HepG2 (cell line): Measurements from ENCODE around the gene ZSCAN2. TPM values are rescaled to one million over a fixed set of nuclear protein-coding genes. Genes with fewer than 3 reads are reported as not detected.

ENCODE experiments used
- ATAC-seq: fragments of 200-7000 bp; cut with Tn5 transposase; 3 replicates; pipeline ENCODE4 v1.9.1; 2020; ENCODE audit warnings: mild to moderate bottlenecking, moderate library complexity
- BruUV-seq: library from RNA; stranded (reverse); fragments of 400-500 nt; replicated peaks from 2 replicates; lab custom pipeline; 2021; lab: Mats Ljungman, UMichigan
- CTCF ChIA-PET: fragments of 300-600 bp; formaldehyde crosslinking; extraction: SDS; loops from one replicate; lab custom pipeline; 2021; ENCODE audit warnings: low total read pairs, inconsistent platforms, low intra/inter-chr PET ratio; lab: Yijun Ruan, JAX
- POLR2A ChIA-PET: fragments of 350-600 bp; sonication (Branson Sonifier 250); formaldehyde crosslinking; loops from one replicate; lab custom pipeline; 2020; ENCODE audit warnings: antibody characterized with exemption, inconsistent platforms; lab: Yijun Ruan, JAX
- DNase-seq: peaks from one replicate; pipeline ENCODE4 v3.0.0-alpha.2; 2015; ENCODE audit warnings: low spot score
- FAIRE-seq: peaks from 3 replicates; lab custom pipeline; 2011; peaks lifted over from hg19 to GRCh38; lab: Jason Lieb, UNC
- H2AFZ ChIP-seq: one replicate; pipeline ENCODE4 v1.6.1; 2011; ENCODE audit warnings: low read length, inconsistent platforms
- H3K27ac ChIP-seq: fragments of 300-600 bp; 3 replicates; pipeline ENCODE4 v1.8.0; 2011; ENCODE audit warnings: mixed run types, mild to moderate bottlenecking, mixed read lengths, low read length, inconsistent platforms; ENCODE audit not compliant: insufficient read depth; ENCODE audit errors: extremely low read length
- H3K27me3 ChIP-seq, 2 experiments: fragments of 200-600 bp in 1 of 2; 2 replicates in 1 of 2; 3 replicates in 1 of 2; pipeline versions ENCODE4 v1.6.0 to v1.8.0; 2011; ENCODE audit warnings: low read length in 2 of 2, mild to moderate bottlenecking in 2 of 2, moderate library complexity in 2 of 2, inconsistent platforms in 1 of 2; ENCODE audit not compliant: insufficient read depth in 2 of 2, control insufficient read depth in 1 of 2
- H3K36me3 ChIP-seq, 2 experiments: fragments of 200-600 bp in 1 of 2; replicated peaks in 1 of 2; 2 replicates in 1 of 2; 3 replicates in 1 of 2; pipeline versions ENCODE4 v1.5.1 to v1.8.0; 2011; ENCODE audit warnings: low read length in 2 of 2, inconsistent platforms in 1 of 2; ENCODE audit not compliant: insufficient read depth in 2 of 2, control insufficient read depth in 1 of 2
- H3K4me1 ChIP-seq: 2 replicates; pipeline ENCODE4 v1.5.1; 2012; ENCODE audit warnings: low read length, inconsistent platforms; ENCODE audit not compliant: insufficient read depth
- H3K4me2 ChIP-seq: 2 replicates; pipeline ENCODE4 v1.6.0; 2011; ENCODE audit warnings: low read depth, low read length, inconsistent platforms
- H3K4me3 ChIP-seq, 3 experiments: fragments of 200-600 bp in 1 of 3; sonication (generic), shearing (Covaris generic) in 1 of 3; replicated peaks in 1 of 3; 2 replicates each; pipeline ENCODE4 v1.5.1; 2011 to 2016; ENCODE audit warnings: low read length in 3 of 3, inconsistent platforms in 2 of 3, low read depth in 2 of 3, mild to moderate bottlenecking in 2 of 3, control low read depth in 1 of 3, mixed read lengths in 1 of 3; ENCODE audit not compliant: insufficient read depth in 1 of 3
- H3K79me2 ChIP-seq: one replicate; pipeline ENCODE4 v1.6.1; 2011; ENCODE audit warnings: low read length, inconsistent platforms; ENCODE audit not compliant: insufficient read depth
- H3K9ac ChIP-seq: 2 replicates; pipeline ENCODE4 v1.6.0; 2011; ENCODE audit warnings: mild to moderate bottlenecking, low read depth, low read length, inconsistent platforms; ENCODE audit not compliant: insufficient read depth
- H3K9me3 ChIP-seq: 2 replicates; pipeline ENCODE4 v1.5.1; 2012; ENCODE audit warnings: mild to moderate bottlenecking, low read length
- H4K20me1 ChIP-seq: 2 replicates; pipeline ENCODE4 v1.6.0; 2011; ENCODE audit warnings: inconsistent platforms, mild to moderate bottlenecking, low read length, moderate library complexity; ENCODE audit not compliant: insufficient read depth
- AGO2 ChIP-seq: fragments of 200-400 bp; formaldehyde crosslinking; optimal IDR thresholded peaks from 2 replicates; pipeline ENCODE3; 2017; ENCODE audit warnings: mild to moderate bottlenecking, low read depth, low read length, moderate library complexity
- CHD4 ChIP-seq: fragments of 200-600 bp; sonication (generic); IDR thresholded peaks from 2 replicates; pipeline ENCODE4 v1.7.0; 2017; ENCODE audit warnings: mild to moderate bottlenecking, low read length, borderline replicate concordance
- GMEB2 ChIP-seq: IDR thresholded peaks from 2 replicates; pipeline ENCODE4 v1.6.1; 2016; ENCODE audit warnings: missing biosample characterization, missing genetic modification reagents, low read depth
- HHEX ChIP-seq: IDR thresholded peaks from 2 replicates; pipeline ENCODE4 v1.6.1; 2016; ENCODE audit warnings: control low read depth
- MIER2 ChIP-seq: IDR thresholded peaks from 2 replicates; pipeline ENCODE4 v1.6.1; 2016; ENCODE audit warnings: missing biosample characterization, missing genetic modification reagents
- MYNN ChIP-seq: sonication (generic); formaldehyde crosslinking; IDR thresholded peaks from 2 replicates; pipeline ENCODE4 v1.4.0; 2020; ENCODE audit warnings: mild to moderate bottlenecking, low read depth, missing genetic modification reagents
- NR2F1 ChIP-seq, 2 experiments: fragments of 450-650 bp in 1 of 2; formaldehyde crosslinking in 1 of 2; IDR thresholded peaks; 2 replicates each; pipeline versions ENCODE4 v1.5.0 to v1.6.1; 2016 to 2020; ENCODE audit warnings: mild to moderate bottlenecking in 1 of 2, missing compliant biosample characterization in 1 of 2, missing genetic modification reagents in 1 of 2, moderate library complexity in 1 of 2
- PAXIP1 ChIP-seq: sonication (generic); formaldehyde crosslinking; conservative IDR thresholded peaks from 2 replicates; pipeline ENCODE4 v1.4.0; 2020; ENCODE audit warnings: mild to moderate bottlenecking, missing genetic modification reagents, moderate library complexity
- PHB2 ChIP-seq: fragments of 450-650 bp; IDR thresholded peaks from 2 replicates; pipeline ENCODE4 v1.6.1; 2018; ENCODE audit not compliant: partially characterized antibody
- RFX3 ChIP-seq: IDR thresholded peaks from 2 replicates; pipeline ENCODE4 v1.6.1; 2016; ENCODE audit warnings: missing biosample characterization, missing genetic modification reagents
- SRF ChIP-seq: IDR thresholded peaks from 2 replicates; pipeline ENCODE4 v1.6.1; 2011; ENCODE audit warnings: mild to moderate bottlenecking, low read depth, low read length, moderate library complexity
- ZBTB21 ChIP-seq: sonication (generic); formaldehyde crosslinking; IDR thresholded peaks from 2 replicates; pipeline ENCODE4 v1.4.0; 2020; ENCODE audit warnings: missing genetic modification reagents
- ZBTB44 ChIP-seq: sonication (generic); formaldehyde crosslinking; IDR thresholded peaks from 2 replicates; pipeline ENCODE4 v1.4.0; 2020; ENCODE audit warnings: missing genetic modification reagents
- ZNF136 ChIP-seq: sonication (generic); formaldehyde crosslinking; IDR thresholded peaks from 2 replicates; pipeline ENCODE4 v1.8.1; 2022; ENCODE audit warnings: low read depth, mild to moderate bottlenecking, moderate library complexity, missing genetic modification reagents
- ZNF317 ChIP-seq: sonication (generic); formaldehyde crosslinking; IDR thresholded peaks from 2 replicates; pipeline ENCODE4 v1.5.0; 2020; ENCODE audit warnings: mild to moderate bottlenecking, missing genetic modification reagents
- ZNF431 ChIP-seq: sonication (generic); formaldehyde crosslinking; IDR thresholded peaks from 2 replicates; pipeline ENCODE4 v1.9.0; 2022; ENCODE audit warnings: missing genetic modification reagents, low read depth, mild to moderate bottlenecking, borderline replicate concordance
- ZNF550 ChIP-seq: sonication (generic); formaldehyde crosslinking; IDR thresholded peaks from 2 replicates; pipeline ENCODE4 v1.4.0; 2020; ENCODE audit warnings: mild to moderate bottlenecking, missing genetic modification reagents, borderline replicate concordance
- WGBS: methylation state at CpG from one replicate; pipeline ENCODE4 v1.1.6; 2017; ENCODE audit warnings: low lambda C conversion rate; 5-methylcytosine and 5-hydroxymethylcytosine counted together
- in situ Hi-C: cut with HindIII; loops from 2 replicates; pipeline ENCODE4 v1.10.0; 2017; ENCODE audit warnings: low pct_unique_long_range_greater_than_20kb; ENCODE audit not compliant: extremely low pct_ligation_motif_present
- intact Hi-C: fragments of 100-400 bp; cut with micrococcal nuclease; formaldehyde crosslinking; loops from one replicate; pipeline ENCODE4 v1.10.0; 2022; ENCODE audit not compliant: unreplicated experiment
- polyA plus RNA-seq, 8 experiments: library from polyadenylated mRNA; depleted of rRNA in 3 of 8; stranded (reverse) in 7 of 8; unstranded in 1 of 8; fragments of >200 nt; fragmentation: Illumina TruSeq in 4 of 8; extraction: Trizol in 4 of 8; gene quantifications; 2 replicates each; pipeline versions ENCODE4 v1.2.1 to v1.2.3, GENCODE V29; 2011 to 2016; ENCODE audit warnings: low read depth in 4 of 8, missing spikeins in 1 of 8, mixed read lengths in 1 of 8; ENCODE audit not compliant: insufficient read depth in 1 of 8
- total RNA-seq, 5 experiments: library from RNA; depleted of rRNA; stranded (reverse); fragments of >200 nt; fragmentation: Illumina TruSeq; extraction: Trizol; gene quantifications; 2 replicates each; pipeline ENCODE4 v1.2.3, GENCODE V29; 2016; ENCODE audit warnings: low read depth in 1 of 5

Gene ZSCAN2
- total and polyA plus RNA-seq, 2 of the 13 experiments (the other 11 are each of a cell fraction or from before 2014, with no cell fraction given): 11.4 to 21.5 TPM

- TF ChIP-seq ZBTB44 (no peak), HHEX (no peak), PHB2 (no peak)
These were observed 3.5 kb upstream of the ZSCAN2 start (continued) for GRCh38 chr15:84597296-84597695.

GRCh38 chr15:84598250-84598649, 2.6 kb upstream of the ZSCAN2 start:
- ATAC-seq: no peak
- 44% methylated on average over 2 of the region's 2 CpGs for WGBS
- Histone ChIP-seq H3K27ac (no peak overlapping the region), H3K36me3 (no peaks in the 10 kb centered on the region), H3K4me3 (no peak overlapping the region), H3K4me2 (no peak overlapping the region), H3K9ac (no peak overlapping the region), H3K27me3 (no peaks in the 10 kb centered on the region; a peak in 1 of 5 replicates), H3K79me2 (peaks cover 17% of the 10 kb centered on the region), H3K4me1 (peaks cover 60% of the 10 kb centered on the region), H4K20me1 (no peaks in the 10 kb centered on the region), H2AFZ (no peak overlapping the region), H3K9me3 (no peaks in the 10 kb centered on the region)
- intact Hi-C loops (loop anchor here (5.0 kb wide), 1 partner anchor 149 kb away; the partner anchor contains the start of gene ZNF592), in situ Hi-C loops (loop anchor here (5.0 to 10.0 kb wide), 2 partner anchors 39 to 327 kb away; no protein-coding TSS in a partner anchor)
- BruUV-seq: no TSS peak
- TF ChIP-seq ZNF136 (CRISPR knock-in tag): no peak
- TF ChIP-seq ZNF550 (CRISPR knock-in tag): no peak
- TF ChIP-seq ZNF431 (CRISPR knock-in tag): no peak
- no peak for TF ChIP-seq ZNF317 (CRISPR knock-in tag)
- no peak for TF ChIP-seq MYNN (CRISPR knock-in tag)
- TF ChIP-seq PAXIP1 (CRISPR knock-in tag): no peak
- TF ChIP-seq ZBTB21 (CRISPR knock-in tag): no peak
- TF ChIP-seq GMEB2 (CRISPR knock-in tag): no peak
- no peak for TF ChIP-seq CHD4
- TF ChIP-seq RFX3: no peak
- no peak for TF ChIP-seq AGO2
- TF ChIP-seq SRF: no peak
- TF ChIP-seq NR2F1 (CRISPR knock-in tag; IDR thresholded peaks at IDR 0.05): no peak
- no peak for TF ChIP-seq MIER2 (CRISPR knock-in tag)
- FAIRE-seq: no peak
- ChIA-PET CTCF (interaction anchor here (1.2 to 4.1 kb wide), 5 partner anchors 10 to 60 kb away, joined by 4 to 34 read pairs (median 6); partner anchors contain the start of genes NMB and WDR73), POLR2A (interaction anchor here (1.8 kb wide), 1 partner anchor 33 kb away, joined by 11 read pairs; no protein-coding TSS in a partner anchor)
- DNase-seq: no peak
